ENCODE data around the gene NXPH3.
"Not testable (repeated sequence)": the region's sequence is repeated elsewhere in the genome, so short reads cannot be mapped to it uniquely, and the experiment has no call there.

NXPH3 gene

GRCh38 chr17:49549691-49550678 is 25.7 kb upstream of the NXPH3 start:
- no peak for ATAC-seq
- TF ChIP-seq ZNF70 (CRISPR knock-in tag; IDR thresholded peaks at IDR 0.05): no peak
- TF ChIP-seq RARB (CRISPR knock-in tag; IDR thresholded peaks at IDR 0.05): no peak
- no peak for TF ChIP-seq ZNF8 (CRISPR knock-in tag; IDR thresholded peaks at IDR 0.05)
- no peak for TF ChIP-seq ZFP30 (CRISPR knock-in tag; IDR thresholded peaks at IDR 0.05)
- TF ChIP-seq, protein P1, sequence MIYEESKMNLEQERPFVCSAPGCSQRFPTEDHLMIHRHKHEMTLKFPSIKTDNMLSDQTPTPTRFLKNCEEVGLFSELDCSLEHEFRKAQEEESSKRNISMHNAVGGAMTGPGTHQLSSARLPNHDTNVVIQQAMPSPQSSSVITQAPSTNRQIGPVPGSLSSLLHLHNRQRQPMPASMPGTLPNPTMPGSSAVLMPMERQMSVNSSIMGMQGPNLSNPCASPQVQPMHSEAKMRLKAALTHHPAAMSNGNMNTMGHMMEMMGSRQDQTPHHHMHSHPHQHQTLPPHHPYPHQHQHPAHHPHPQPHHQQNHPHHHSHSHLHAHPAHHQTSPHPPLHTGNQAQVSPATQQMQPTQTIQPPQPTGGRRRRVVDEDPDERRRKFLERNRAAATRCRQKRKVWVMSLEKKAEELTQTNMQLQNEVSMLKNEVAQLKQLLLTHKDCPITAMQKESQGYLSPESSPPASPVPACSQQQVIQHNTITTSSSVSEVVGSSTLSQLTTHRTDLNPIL (CRISPR knock-in tag; IDR thresholded peaks at IDR 0.05; ENCODE audit: low read depth): no peak
- TF ChIP-seq PATZ1 (CRISPR knock-in tag; IDR thresholded peaks at IDR 0.05; ENCODE audit: borderline replicate concordance): no peak
- TF ChIP-seq, protein P2, sequence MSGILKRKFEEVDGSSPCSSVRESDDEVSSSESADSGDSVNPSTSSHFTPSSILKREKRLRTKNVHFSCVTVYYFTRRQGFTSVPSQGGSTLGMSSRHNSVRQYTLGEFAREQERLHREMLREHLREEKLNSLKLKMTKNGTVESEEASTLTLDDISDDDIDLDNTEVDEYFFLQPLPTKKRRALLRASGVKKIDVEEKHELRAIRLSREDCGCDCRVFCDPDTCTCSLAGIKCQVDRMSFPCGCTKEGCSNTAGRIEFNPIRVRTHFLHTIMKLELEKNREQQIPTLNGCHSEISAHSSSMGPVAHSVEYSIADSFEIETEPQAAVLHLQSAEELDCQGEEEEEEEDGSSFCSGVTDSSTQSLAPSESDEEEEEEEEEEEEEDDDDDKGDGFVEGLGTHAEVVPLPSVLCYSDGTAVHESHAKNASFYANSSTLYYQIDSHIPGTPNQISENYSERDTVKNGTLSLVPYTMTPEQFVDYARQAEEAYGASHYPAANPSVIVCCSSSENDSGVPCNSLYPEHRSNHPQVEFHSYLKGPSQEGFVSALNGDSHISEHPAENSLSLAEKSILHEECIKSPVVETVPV (CRISPR knock-in tag; IDR thresholded peaks at IDR 0.05): no peak
- TF ChIP-seq SNAI2 (CRISPR knock-in tag; IDR thresholded peaks at IDR 0.05): no peak
- no peak for TF ChIP-seq PPARA (CRISPR knock-in tag; IDR thresholded peaks at IDR 0.05; ENCODE audit: borderline replicate concordance)

- ATAC-seq: not testable (repeated sequence)
Observed at GRCh38 chr17:49550764-49551163, 24.9 kb upstream of the NXPH3 start.

GRCh38 chr17:49551221-49552069 is 24.2 kb upstream of the NXPH3 start:
- TF ChIP-seq ZNF70 (CRISPR knock-in tag; IDR thresholded peaks at IDR 0.05) (no peak; the same call in 1 of the 2 replicates), ZFP3 (CRISPR knock-in tag; IDR thresholded peaks at IDR 0.05) (no peak), ZC3H10 (CRISPR knock-in tag; IDR thresholded peaks at IDR 0.05) (no peak), ISL1 (CRISPR knock-in tag; IDR thresholded peaks at IDR 0.05) (no peak), PPARA (CRISPR knock-in tag; IDR thresholded peaks at IDR 0.05; ENCODE audit: borderline replicate concordance) (no peak), ZFP30 (CRISPR knock-in tag; IDR thresholded peaks at IDR 0.05) (no peak), SNAI2 (CRISPR knock-in tag; IDR thresholded peaks at IDR 0.05) (no peak), ARNTL (CRISPR knock-in tag; IDR thresholded peaks at IDR 0.05; ENCODE audit: borderline replicate concordance, low read depth) (no peak), BACH2 (CRISPR knock-in tag; IDR thresholded peaks at IDR 0.05; ENCODE audit: borderline replicate concordance) (no peak), TCF4 (CRISPR knock-in tag; IDR thresholded peaks at IDR 0.05; ENCODE audit: borderline replicate concordance) (no peak), RARB (CRISPR knock-in tag; IDR thresholded peaks at IDR 0.05) (no peak), ESRRG (CRISPR knock-in tag; IDR thresholded peaks at IDR 0.05) (no peak), ZNF8 (CRISPR knock-in tag; IDR thresholded peaks at IDR 0.05) (no peak), TOX (CRISPR knock-in tag; IDR thresholded peaks at IDR 0.05; ENCODE audit: borderline replicate concordance) (no peak), OSR1 (CRISPR knock-in tag; IDR thresholded peaks at IDR 0.05) (no peak), PATZ1 (CRISPR knock-in tag; IDR thresholded peaks at IDR 0.05; ENCODE audit: borderline replicate concordance) (no peak), GLIS3 (CRISPR knock-in tag; IDR thresholded peaks at IDR 0.05) (no peak)
- TF ChIP-seq, protein P3, sequence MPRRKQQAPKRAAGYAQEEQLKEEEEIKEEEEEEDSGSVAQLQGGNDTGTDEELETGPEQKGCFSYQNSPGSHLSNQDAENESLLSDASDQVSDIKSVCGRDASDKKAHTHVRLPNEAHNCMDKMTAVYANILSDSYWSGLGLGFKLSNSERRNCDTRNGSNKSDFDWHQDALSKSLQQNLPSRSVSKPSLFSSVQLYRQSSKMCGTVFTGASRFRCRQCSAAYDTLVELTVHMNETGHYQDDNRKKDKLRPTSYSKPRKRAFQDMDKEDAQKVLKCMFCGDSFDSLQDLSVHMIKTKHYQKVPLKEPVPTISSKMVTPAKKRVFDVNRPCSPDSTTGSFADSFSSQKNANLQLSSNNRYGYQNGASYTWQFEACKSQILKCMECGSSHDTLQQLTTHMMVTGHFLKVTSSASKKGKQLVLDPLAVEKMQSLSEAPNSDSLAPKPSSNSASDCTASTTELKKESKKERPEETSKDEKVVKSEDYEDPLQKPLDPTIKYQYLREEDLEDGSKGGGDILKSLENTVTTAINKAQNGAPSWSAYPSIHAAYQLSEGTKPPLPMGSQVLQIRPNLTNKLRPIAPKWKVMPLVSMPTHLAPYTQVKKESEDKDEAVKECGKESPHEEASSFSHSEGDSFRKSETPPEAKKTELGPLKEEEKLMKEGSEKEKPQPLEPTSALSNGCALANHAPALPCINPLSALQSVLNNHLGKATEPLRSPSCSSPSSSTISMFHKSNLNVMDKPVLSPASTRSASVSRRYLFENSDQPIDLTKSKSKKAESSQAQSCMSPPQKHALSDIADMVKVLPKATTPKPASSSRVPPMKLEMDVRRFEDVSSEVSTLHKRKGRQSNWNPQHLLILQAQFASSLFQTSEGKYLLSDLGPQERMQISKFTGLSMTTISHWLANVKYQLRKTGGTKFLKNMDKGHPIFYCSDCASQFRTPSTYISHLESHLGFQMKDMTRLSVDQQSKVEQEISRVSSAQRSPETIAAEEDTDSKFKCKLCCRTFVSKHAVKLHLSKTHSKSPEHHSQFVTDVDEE (CRISPR knock-in tag; IDR thresholded peaks at IDR 0.05): no peak
- TF ChIP-seq, protein P1 (CRISPR knock-in tag; IDR thresholded peaks at IDR 0.05; ENCODE audit: low read depth): no peak
- TF ChIP-seq, protein P2 (CRISPR knock-in tag; IDR thresholded peaks at IDR 0.05): no peak
- no peak for ATAC-seq
